ENCODE data around the gene FLG2.
"Not testable (repeated sequence)": the region's sequence is repeated elsewhere in the genome, so short reads cannot be mapped to it uniquely, and the experiment has no call there.

Gene FLG2

GRCh38 chr1:152308758-152309157 lies 51.0 kb downstream of the FLG2 start:
- not testable (repeated sequence) for H3K27me3 ChIP-seq (ENCODE audit: insufficient read depth, low read length, poor library complexity, severe bottlenecking); H3K4me2 ChIP-seq (ENCODE audit: low read depth, low read length, poor library complexity, severe bottlenecking); H4K20me1 ChIP-seq (ENCODE audit: insufficient read depth, low read length, poor library complexity, severe bottlenecking); H3K4me1 ChIP-seq (ENCODE audit: insufficient read depth, low read length, poor library complexity, severe bottlenecking); H3F3A ChIP-seq (ENCODE audit: low read depth); H3K36me3 ChIP-seq (ENCODE audit: insufficient read depth, low read length); H3K9me2 ChIP-seq (replicated peaks; ENCODE audit: low read depth, low read length); H3K4me3 ChIP-seq (ENCODE audit: low read length, poor library complexity, severe bottlenecking); H3K9ac ChIP-seq (ENCODE audit: low read depth, low read length, poor library complexity, severe bottlenecking); H3K9me3 ChIP-seq (ENCODE audit: insufficient read depth, low read depth, low read length); H3K79me2 ChIP-seq (ENCODE audit: insufficient read depth, low read length); H2AFZ ChIP-seq (ENCODE audit: low read length)

- H3F3A ChIP-seq (ENCODE audit: low read depth); H3K36me3 ChIP-seq (ENCODE audit: insufficient read depth, low read length); H2AFZ ChIP-seq (ENCODE audit: low read length); H3K9me2 ChIP-seq (replicated peaks; ENCODE audit: low read depth, low read length); H4K20me1 ChIP-seq (ENCODE audit: insufficient read depth, low read length, poor library complexity, severe bottlenecking); H3K9me3 ChIP-seq (ENCODE audit: insufficient read depth, low read depth, low read length); H3K27me3 ChIP-seq (ENCODE audit: insufficient read depth, low read length, poor library complexity, severe bottlenecking); H3K4me2 ChIP-seq (ENCODE audit: low read depth, low read length, poor library complexity, severe bottlenecking); H3K79me2 ChIP-seq (ENCODE audit: insufficient read depth, low read length); H3K4me1 ChIP-seq (ENCODE audit: insufficient read depth, low read length, poor library complexity, severe bottlenecking); H3K9ac ChIP-seq (ENCODE audit: low read depth, low read length, poor library complexity, severe bottlenecking); H3K4me3 ChIP-seq (ENCODE audit: low read length, poor library complexity, severe bottlenecking): not testable (repeated sequence)
Observed at GRCh38 chr1:152307970-152308369, 51.8 kb downstream of the FLG2 start.

DNA sequence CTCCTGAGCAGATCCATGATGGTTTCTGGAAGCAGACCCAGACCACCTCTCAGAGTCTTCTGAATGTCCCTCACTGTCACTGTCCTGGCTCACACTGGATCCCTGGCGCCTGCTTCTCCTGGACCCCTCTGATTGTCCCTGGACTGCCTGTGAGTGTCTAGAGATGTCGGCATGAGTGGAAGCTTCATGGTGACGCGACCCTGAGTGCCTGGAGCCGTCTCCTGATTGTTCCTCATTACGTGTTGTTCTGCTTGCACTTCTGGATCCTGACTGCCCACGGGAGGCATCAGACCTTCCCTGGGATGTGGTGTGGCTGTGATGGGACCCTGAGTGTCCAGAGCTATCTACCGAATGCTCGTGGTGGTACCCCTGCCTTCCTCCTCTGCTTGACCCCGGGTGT lies 53.7 kb downstream of the FLG2 start:
- not testable (repeated sequence) for H4K20me1 ChIP-seq (ENCODE audit: insufficient read depth, low read length, poor library complexity, severe bottlenecking); H3K79me2 ChIP-seq (ENCODE audit: insufficient read depth, low read length); H3K36me3 ChIP-seq (ENCODE audit: insufficient read depth, low read length); H3K27me3 ChIP-seq (ENCODE audit: insufficient read depth, low read length, poor library complexity, severe bottlenecking); H2AFZ ChIP-seq (ENCODE audit: low read length); H3K4me1 ChIP-seq (ENCODE audit: insufficient read depth, low read length, poor library complexity, severe bottlenecking); H3K9me3 ChIP-seq (ENCODE audit: insufficient read depth, low read depth, low read length); H3K4me3 ChIP-seq (ENCODE audit: low read length, poor library complexity, severe bottlenecking); H3K9me2 ChIP-seq (replicated peaks; ENCODE audit: low read depth, low read length); H3F3A ChIP-seq (ENCODE audit: low read depth); H3K4me2 ChIP-seq (ENCODE audit: low read depth, low read length, poor library complexity, severe bottlenecking); H3K9ac ChIP-seq (ENCODE audit: low read depth, low read length, poor library complexity, severe bottlenecking)

GRCh38 chr1:152304773-152305172 lies 55.0 kb downstream of the FLG2 start:
- H4K20me1 ChIP-seq (ENCODE audit: insufficient read depth, low read length, poor library complexity, severe bottlenecking); H3K4me3 ChIP-seq (ENCODE audit: low read length, poor library complexity, severe bottlenecking); H3K27me3 ChIP-seq (ENCODE audit: insufficient read depth, low read length, poor library complexity, severe bottlenecking); H3K4me2 ChIP-seq (ENCODE audit: low read depth, low read length, poor library complexity, severe bottlenecking); H3K9me3 ChIP-seq (ENCODE audit: insufficient read depth, low read depth, low read length); H3K4me1 ChIP-seq (ENCODE audit: insufficient read depth, low read length, poor library complexity, severe bottlenecking); H3K36me3 ChIP-seq (ENCODE audit: insufficient read depth, low read length); H3K9ac ChIP-seq (ENCODE audit: low read depth, low read length, poor library complexity, severe bottlenecking); H3K9me2 ChIP-seq (replicated peaks; ENCODE audit: low read depth, low read length); H3K79me2 ChIP-seq (ENCODE audit: insufficient read depth, low read length); H3F3A ChIP-seq (ENCODE audit: low read depth); H2AFZ ChIP-seq (ENCODE audit: low read length): not testable (repeated sequence)

DNA sequence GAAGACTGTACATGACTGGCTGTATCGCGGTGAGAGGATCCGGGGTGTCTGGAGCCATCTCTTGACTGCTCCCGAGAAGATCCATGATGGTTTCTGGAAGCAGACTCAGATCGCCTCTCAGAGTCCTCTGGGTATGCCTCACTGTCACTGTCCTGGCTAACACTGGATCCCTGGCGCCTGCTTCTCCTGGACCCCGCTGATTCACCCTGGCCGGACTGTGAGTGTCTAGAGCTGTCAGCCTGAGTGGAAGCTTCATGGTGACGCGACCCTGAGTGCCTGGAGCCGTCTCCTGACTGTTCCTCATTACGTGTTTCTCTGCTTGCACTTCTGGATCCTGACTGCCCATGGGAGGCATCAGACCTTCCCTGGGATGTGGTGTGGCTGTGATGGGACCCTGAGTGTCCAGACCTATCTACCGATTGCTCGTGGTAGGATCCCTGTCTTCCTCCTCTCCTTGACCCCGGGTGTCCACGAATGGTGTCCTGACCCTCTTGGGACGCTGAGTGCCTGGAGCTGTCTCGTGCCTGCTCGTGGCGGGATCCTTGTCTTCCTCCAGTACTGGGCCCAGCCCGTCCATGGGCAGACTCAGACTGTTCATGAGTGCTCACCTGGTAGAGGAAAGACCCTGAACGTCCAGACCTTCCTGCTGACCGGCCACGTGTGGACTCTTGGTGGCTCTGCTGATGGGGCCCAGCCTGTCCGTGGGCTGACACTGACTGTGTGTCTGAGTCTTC lies 56.5 kb downstream of the FLG2 start:
- not testable (repeated sequence) for H2AFZ ChIP-seq (ENCODE audit: low read length); H4K20me1 ChIP-seq (ENCODE audit: insufficient read depth, low read length, poor library complexity, severe bottlenecking); H3K4me2 ChIP-seq (ENCODE audit: low read depth, low read length, poor library complexity, severe bottlenecking); H3K4me1 ChIP-seq (ENCODE audit: insufficient read depth, low read length, poor library complexity, severe bottlenecking); H3F3A ChIP-seq (ENCODE audit: low read depth); H3K36me3 ChIP-seq (ENCODE audit: insufficient read depth, low read length); H3K9me2 ChIP-seq (replicated peaks; ENCODE audit: low read depth, low read length); H3K4me3 ChIP-seq (ENCODE audit: low read length, poor library complexity, severe bottlenecking); H3K9ac ChIP-seq (ENCODE audit: low read depth, low read length, poor library complexity, severe bottlenecking); H3K9me3 ChIP-seq (ENCODE audit: insufficient read depth, low read depth, low read length); H3K79me2 ChIP-seq (ENCODE audit: insufficient read depth, low read length); H3K27me3 ChIP-seq (ENCODE audit: insufficient read depth, low read length, poor library complexity, severe bottlenecking)
